Measurements from ENCODE around the gene CST7. TPM values are rescaled to one million over a fixed set of nuclear protein-coding genes. Genes with fewer than 3 reads are reported as not detected.

The CST7 gene
- total RNA-seq, 4 donors from 2014 or later: 6.4 to 20.5 (median 12.2) TPM

DNA sequence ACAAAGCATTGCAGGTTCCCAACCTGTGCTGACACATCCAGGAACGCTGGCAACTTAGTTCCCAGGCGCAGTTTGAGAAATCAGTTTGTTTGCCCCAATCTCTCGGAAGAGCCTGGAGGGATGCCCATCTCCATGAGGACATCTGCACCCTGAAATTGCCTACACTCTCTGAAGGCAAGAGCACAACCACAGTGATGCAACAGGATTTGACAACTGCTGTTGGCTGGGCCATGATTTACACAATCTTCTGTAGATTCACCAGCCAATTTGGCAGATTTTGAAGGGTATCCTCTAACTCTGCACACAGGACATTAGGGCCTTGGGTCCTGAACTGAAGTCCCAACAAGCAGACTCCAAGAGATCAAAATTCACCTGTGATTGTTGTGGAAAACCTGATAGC lies 40.1 kb downstream of the CST7 start:
- DNase-seq (ENCODE audit: low spot score) (no peak), ATAC-seq (ENCODE audit: low FRiP score) (no peak)
- TF ChIP-seq, protein P1, sequence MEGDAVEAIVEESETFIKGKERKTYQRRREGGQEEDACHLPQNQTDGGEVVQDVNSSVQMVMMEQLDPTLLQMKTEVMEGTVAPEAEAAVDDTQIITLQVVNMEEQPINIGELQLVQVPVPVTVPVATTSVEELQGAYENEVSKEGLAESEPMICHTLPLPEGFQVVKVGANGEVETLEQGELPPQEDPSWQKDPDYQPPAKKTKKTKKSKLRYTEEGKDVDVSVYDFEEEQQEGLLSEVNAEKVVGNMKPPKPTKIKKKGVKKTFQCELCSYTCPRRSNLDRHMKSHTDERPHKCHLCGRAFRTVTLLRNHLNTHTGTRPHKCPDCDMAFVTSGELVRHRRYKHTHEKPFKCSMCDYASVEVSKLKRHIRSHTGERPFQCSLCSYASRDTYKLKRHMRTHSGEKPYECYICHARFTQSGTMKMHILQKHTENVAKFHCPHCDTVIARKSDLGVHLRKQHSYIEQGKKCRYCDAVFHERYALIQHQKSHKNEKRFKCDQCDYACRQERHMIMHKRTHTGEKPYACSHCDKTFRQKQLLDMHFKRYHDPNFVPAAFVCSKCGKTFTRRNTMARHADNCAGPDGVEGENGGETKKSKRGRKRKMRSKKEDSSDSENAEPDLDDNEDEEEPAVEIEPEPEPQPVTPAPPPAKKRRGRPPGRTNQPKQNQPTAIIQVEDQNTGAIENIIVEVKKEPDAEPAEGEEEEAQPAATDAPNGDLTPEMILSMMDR (IDR thresholded peaks at IDR 0.05): no peak

DNA sequence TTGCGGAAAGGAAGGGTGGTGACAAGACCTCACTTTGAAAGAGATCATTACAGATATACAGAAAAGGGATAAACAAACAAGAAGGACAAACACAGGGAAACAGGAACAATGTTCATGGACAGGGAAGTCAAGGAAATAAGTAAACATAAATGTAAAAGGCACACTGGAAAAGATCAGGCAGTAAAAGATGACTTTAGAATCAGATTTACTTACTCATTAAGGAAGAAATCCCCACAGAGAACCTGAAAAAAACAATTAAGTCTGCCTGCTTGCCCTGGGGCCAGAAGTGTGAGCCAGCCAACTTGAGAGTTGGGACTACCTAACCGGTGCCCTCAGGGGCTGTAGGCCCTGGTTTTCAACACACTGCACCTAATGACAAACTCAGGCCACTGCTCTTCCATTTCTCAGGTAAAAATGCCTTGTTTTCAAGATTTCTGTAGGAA lies 41.8 kb downstream of the CST7 start:
- DNase-seq (ENCODE audit: low spot score) (no peak), ATAC-seq (ENCODE audit: low FRiP score) (no peak)
- TF ChIP-seq, protein P1 (IDR thresholded peaks at IDR 0.05): no peak

DNA sequence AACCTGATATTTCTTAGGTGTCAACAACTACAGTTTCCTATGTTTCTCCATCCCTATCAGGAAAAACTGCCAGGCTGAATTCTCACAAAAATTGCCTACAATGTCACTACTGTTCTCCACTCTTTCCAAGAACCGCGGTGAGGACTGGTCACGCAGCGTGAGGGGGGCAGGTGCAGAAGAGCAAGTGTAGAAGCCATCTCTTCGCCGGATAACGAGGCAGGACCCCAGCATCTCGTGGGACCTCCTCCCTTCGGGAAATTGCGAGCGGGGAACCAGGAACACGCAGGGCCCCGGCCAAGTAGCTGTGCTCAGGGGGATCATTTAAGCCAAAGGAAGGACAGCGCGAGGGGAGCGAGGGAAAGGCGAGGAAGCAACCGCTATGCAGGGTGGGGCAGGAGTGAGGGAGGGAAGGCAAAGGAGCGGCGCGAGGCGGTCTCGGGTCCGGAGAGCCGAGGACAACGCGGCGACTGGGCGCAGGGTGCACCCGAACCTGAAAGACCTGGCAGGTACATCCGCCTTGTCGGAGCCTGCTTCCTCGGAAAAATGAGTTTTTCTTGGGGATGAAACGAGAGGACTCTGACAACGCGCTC lies 42.9 kb downstream of the CST7 start:
- ATAC-seq (ENCODE audit: low FRiP score): no peak
- TF ChIP-seq, protein P1 (IDR thresholded peaks at IDR 0.05): no peak
- DNase-seq (ENCODE audit: low spot score): no peak

DNA sequence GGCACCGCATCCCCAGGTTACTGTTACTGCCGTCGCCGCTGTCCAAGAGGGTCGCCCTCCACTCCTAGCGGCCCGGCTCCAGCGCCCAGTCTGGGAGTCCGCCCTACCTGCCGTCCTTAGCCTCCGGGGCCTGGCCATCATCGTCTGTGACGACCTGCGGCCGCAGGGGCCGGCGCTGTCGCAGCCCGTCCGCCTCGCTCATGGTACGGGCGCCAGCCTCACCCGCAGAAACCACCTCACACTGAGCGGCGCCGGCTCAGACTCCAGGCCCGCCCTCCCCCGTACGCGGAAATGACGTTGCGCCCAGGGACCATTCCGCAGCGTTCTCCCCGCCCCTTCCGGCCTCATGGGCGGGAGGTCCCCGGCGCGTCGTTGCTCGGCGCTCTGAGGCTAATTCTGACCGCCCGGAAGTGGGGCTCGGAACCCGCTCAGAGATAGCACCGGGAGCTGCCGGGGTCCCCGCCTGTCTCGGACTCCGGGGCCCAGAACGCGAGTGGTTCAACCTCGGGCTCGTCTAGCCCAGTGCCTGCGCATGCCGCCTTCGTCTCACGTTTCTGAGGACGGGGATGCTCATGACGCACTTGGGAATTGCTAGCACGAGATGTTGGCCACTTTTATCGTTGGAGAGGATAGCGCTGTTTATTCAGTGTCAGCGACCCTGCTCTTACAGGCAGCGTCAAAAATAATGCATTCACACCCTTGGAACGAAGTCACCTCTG lies 43.6 kb downstream of the CST7 start, which contains the start of gene APMAP:
APMAP (minus strand) TSS at position 265 of the 719 bp plus-strand sequence; CDS start at position 202, 63 bp downstream.
- TF ChIP-seq, protein P1 (IDR thresholded peaks at IDR 0.05): no peak
- peak; percentile 95 for DNase-seq (ENCODE audit: low spot score)
- ATAC-seq (ENCODE audit: low FRiP score): peak; percentile 94

DNA sequence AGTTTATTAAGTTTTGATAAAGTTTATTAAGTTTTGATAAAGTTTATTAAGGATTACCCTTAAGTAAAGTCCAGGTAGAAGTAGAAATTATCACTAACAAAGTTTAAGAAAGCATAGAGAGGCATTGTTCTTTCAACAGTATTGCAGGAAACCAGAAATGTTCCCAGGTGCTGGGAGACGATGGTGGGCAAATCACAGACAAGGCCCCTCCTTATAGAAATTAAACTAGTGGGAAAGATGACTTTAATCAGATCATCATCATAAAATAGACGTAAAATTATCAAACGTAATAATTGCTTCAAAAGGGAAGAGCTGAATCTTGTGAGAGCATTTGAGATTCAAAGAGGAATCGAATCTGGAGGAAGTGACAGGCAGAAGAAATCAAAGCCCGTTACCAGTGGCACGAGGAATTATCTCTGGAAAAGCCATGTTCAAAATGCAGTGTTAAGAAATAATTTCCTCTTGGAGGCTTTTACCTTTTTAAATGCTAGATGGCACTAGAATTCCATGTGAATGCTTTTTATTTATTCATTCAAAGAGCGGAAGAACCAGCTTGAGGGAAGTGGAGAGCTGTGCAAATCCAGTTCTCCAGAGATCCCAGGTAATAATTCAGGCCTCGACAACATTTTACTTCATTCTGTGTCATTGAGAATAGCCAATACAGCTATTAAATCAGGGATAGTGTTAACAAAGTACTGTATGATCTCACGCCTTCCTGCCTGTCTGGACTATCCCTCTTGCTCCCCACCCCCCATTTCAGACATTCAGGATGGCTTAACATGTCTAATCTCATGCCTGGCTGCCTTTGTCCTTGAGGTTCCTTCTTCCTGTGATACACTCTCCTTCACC lies 44.5 kb downstream of the CST7 start:
- DNase-seq (ENCODE audit: low spot score) (no peak), ATAC-seq (ENCODE audit: low FRiP score) (no peak)
- TF ChIP-seq, protein P1 (IDR thresholded peaks at IDR 0.05): no peak

DNA sequence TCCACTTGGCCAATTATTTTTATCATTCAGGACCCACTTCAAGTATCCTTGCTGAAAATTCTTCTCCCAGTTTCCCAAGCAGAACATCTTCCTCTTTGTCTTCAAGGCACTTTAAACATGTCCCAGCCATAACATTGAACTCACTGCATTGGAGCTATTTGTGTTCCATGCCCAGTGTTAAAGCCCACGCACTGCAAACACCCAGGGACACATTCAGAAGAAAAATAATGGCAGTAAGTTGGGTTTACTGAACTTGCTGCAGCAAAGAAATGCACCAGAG lies 45.1 kb downstream of the CST7 start:
- DNase-seq (ENCODE audit: low spot score) (no peak), ATAC-seq (ENCODE audit: low FRiP score) (no peak)
- TF ChIP-seq, protein P1 (IDR thresholded peaks at IDR 0.05): no peak
